Brain microvascular endothelial cell (primary cell): ENCODE measurements around the gene IRF8.

ENCODE experiments used
- DNase-seq: peaks from one replicate; pipeline ENCODE4 v3.0.0-alpha.2; 2020
- H3K27ac ChIP-seq: fragments of 250-450 bp; sonication (Bioruptor Pico); 2 replicates; pipeline ENCODE4 v1.5.1; 2020; ENCODE audit warnings: mild to moderate bottlenecking, moderate library complexity
- H3K27me3 ChIP-seq: fragments of 250-450 bp; sonication (Bioruptor Pico); replicated peaks from 2 replicates; pipeline ENCODE4 v1.5.1; 2020; ENCODE audit warnings: mild to moderate bottlenecking
- H3K36me3 ChIP-seq: fragments of 250-450 bp; sonication (Bioruptor Pico); replicated peaks from 2 replicates; pipeline ENCODE4 v1.5.1; 2020; ENCODE audit warnings: mild to moderate bottlenecking
- H3K4me3 ChIP-seq: 2 replicates; pipeline ENCODE4 v1.5.1; 2011; ENCODE audit warnings: low read depth, mild to moderate bottlenecking, control low read depth, low read length, moderate library complexity
- CTCF ChIP-seq: IDR thresholded peaks from 2 replicates; pipeline ENCODE4 v1.5.1; 2011; ENCODE audit warnings: low read depth, mild to moderate bottlenecking, moderate library complexity, low read length, control low read depth, inconsistent platforms; ENCODE audit errors: missing control alignments
- in situ Hi-C: cut with HindIII; loops from 2 replicates; pipeline ENCODE4 v1.10.0; 2017; ENCODE audit warnings: low sequenced_read_pairs, low pct_ligation_motif_present

Gene IRF8

DNA sequence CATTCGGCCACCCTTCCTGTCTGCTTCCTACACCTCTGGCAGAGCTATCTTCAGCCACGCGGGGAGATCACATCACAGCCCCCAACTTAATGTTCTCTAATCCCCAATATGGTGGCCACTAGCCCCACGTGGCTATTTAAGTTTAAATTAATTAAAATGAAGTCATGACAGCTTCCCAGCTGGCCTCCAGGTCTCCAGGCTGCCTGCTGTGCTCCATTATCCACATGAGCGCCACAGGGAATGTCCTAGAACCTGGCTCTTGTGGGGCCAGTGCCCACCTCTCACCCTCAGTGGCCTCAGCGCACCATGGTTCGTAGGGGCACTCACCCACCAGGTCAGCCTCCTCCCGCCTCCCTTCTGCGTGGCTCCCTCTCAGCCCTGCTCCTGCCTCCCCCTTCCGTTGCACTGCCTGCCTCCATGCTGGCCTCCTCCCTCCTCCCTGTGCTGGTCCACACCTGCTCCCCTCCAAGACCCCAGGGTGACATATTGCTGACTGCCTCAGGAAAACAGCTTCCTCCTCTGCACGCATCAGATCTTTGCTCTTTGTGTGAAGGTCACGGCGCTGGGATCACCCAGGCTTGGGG is 47.7 kb downstream of the IRF8 start:
- no peak for TF ChIP-seq CTCF
- in situ Hi-C loops, result no loop called here
- no peaks in the 10 kb centered on the region for H3K36me3 ChIP-seq
- H3K27ac ChIP-seq, result no peak overlapping the region
- H3K27me3 ChIP-seq, result peaks cover 10% of the 10 kb centered on the region
- DNase-seq, result no peak
- no peak overlapping the region for H3K4me3 ChIP-seq

DNA sequence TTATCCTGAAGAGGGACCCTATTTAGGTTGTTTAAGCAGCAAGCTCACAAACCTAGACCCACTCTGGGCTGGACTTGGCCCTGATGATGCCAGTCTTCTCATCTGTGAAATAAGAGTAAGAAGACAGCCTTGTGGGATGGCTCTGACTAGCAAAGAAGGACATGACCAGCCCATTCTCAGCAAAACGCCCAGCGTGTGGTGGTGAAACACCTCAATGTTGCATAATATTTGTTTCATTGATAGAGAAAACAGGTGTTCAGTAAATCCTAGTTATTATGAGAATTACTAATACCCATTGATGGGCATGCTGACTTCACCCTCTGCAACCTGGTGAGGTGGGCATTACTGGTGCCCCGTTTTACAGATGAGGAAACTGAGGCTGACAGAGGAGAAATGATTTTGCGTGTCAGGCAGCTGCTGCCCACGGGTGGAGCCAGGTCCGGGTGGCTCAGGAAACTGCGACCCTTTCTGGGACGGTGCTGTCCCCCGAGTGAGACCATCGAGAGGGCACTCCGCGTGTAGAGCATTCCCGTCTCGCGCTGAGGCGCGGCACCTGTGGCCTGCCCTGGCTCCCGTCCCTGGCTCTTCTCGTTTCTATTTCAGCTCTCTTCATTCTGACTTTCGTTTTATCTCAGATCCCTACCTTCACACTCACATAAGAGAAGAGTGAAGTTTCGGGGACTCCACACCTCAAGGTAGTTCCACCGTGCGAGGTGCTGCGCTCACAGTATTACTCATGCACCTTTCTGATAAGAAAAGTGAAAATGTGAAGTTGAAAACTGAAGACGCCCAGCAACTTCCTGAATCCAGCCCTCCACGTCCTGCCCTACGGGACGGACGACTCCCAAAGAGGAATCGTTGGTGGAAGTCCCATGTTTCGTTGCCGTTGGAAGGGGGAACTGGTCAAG is 48.5 kb downstream of the IRF8 start:
- Histone ChIP-seq H3K27ac (no peak overlapping the region), H3K4me3 (no peak overlapping the region), H3K36me3 (no peaks in the 10 kb centered on the region), H3K27me3 (peaks cover 10% of the 10 kb centered on the region)
- in situ Hi-C loops, result no loop called here
- no peak for DNase-seq
- no peak for TF ChIP-seq CTCF

DNA sequence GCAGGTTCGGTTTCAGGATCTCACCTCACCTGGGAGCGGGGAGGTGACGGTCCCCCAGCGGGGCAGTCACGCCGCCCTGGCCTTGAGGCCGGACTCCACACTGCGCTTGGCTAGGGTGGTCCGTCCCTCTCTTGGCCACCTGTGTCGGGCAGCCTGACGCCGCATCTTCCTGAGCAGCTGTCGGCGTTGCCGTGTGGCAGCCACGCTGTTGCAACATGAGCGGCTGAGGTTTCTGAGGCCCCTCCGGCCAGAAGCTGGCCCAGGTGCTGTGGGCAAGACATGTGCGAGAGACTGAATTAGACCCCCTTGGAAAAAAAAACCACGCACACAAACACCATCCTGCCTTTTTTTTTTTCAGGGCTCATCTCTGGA is 49.2 kb downstream of the IRF8 start:
- Histone ChIP-seq H3K36me3 (no peaks in the 10 kb centered on the region), H3K27me3 (peaks cover 10% of the 10 kb centered on the region), H3K4me3 (no peak overlapping the region), H3K27ac (no peak overlapping the region)
- in situ Hi-C loops, result no loop called here
- TF ChIP-seq CTCF, result no peak
- DNase-seq, result no peak

GRCh38 chr16:85948616-85949265 is 49.8 kb downstream of the IRF8 start:
- H3K36me3 ChIP-seq, result no peaks in the 10 kb centered on the region
- TF ChIP-seq CTCF, result no peak
- no peak for DNase-seq
- no peak overlapping the region for H3K4me3 ChIP-seq
- H3K27ac ChIP-seq, result no peak overlapping the region
- in situ Hi-C loops, result no loop called here
- peaks cover 12% of the 10 kb centered on the region for H3K27me3 ChIP-seq

DNA sequence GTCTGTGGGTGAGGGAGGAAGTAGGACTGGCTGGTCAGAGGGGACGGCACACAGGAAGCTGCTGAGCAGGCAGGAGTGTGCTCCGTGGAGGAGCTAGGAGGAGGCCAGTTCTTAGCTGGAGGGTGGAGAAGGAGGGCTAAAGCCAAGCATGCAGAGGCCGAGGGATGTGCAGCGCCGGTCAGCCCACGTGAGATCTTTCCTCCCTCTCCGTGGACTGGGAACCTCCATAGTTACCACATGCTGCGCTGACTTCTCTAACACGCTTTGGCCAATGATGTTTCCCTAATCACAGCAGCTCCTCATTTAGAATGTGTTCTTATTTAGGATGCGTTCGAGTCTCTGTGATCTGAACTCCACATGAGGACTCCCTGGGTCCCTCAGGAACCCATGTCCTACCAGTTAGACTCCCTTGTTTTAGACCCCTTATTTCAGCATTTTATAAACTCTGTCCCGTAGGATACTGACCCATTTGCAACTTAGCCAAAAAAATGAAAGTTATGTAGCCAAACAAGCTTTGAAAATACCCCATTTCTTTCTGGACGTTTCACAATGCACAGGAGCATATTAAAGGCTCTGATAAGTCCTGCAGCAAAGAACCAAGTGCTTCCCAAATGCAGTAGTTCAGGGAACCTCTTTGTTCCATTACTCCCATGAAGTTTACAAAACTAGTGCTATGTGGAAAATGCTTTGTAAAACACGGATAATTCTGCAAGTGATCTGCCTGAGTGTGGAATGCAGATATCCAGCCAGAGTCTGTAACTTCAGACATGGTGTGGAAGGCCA is 51.4 kb downstream of the IRF8 start:
- H3K4me3 ChIP-seq, result no peak overlapping the region
- in situ Hi-C loops, result no loop called here
- H3K36me3 ChIP-seq, result no peaks in the 10 kb centered on the region
- H3K27ac ChIP-seq, result no peak overlapping the region
- DNase-seq, result no peak
- peaks cover 10% of the 10 kb centered on the region for H3K27me3 ChIP-seq
- TF ChIP-seq CTCF, result no peak
